ENCODE measurements around the gene SPRING1.

DNA sequence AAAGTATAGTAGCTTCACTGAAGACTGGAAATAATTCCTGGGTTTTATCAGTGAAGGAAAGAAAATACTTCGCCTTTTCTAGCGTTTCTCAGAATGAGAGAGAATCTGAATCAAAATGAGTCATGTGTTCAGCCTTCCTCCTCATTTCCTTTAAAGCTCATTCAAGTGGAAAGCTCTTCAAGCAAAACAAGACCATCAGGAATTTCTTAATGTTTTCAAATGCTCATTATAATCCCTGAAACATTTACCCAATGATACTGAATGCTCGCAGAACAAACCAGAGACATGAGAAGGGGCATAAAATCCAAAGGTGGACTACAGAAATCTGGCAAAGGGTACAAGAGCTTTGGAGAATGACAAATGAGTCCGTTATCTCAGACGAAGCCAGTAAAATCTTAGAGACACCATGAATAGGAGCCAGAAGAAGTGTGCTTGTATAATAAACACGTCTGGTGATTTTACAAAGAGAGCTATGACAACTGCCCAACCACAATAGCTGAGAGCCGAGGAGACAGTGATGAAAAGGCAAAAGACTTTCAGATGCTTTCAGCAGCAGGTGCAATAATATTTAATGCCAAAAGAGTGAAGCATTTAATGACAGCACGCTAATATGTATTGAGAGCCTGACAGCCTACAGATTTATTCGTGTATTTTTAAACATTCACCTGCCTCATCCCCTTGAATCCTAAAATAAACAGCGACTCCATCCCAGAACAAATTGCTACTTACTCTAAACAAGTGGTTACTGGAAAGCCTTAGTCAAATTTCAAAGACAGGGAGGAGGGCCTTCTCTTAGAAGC lies 19.0 kb downstream of the SPRING1 start:
- TF ChIP-seq, protein P1, sequence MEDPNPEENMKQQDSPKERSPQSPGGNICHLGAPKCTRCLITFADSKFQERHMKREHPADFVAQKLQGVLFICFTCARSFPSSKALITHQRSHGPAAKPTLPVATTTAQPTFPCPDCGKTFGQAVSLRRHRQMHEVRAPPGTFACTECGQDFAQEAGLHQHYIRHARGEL (CRISPR knock-in tag; IDR thresholded peaks at IDR 0.05) = no peak
- TF ChIP-seq CENPX (CRISPR knock-in tag; IDR thresholded peaks at IDR 0.05) (no peak), ZNF775 (CRISPR knock-in tag; IDR thresholded peaks at IDR 0.05; ENCODE audit: borderline replicate concordance) (no peak), ASH2L (IDR thresholded peaks at IDR 0.05; ENCODE audit: insufficient read length, low read depth, low read length) (no peak), EP300 (IDR thresholded peaks at IDR 0.05; ENCODE audit: low read depth in 2 of 2, low read length in 2 of 2) (no peak), EP300 (CRISPR knock-in tag; IDR thresholded peaks at IDR 0.05; ENCODE audit: borderline replicate concordance) (no peak)

All from HepG2 (cell line).